Heart left ventricle (tissue), 16 donors: ENCODE data around the gene PPM1J. TPM values are rescaled to one million over a fixed set of nuclear protein-coding genes. Genes with fewer than 3 reads are reported as not detected.

ENCODE experiments used
- ATAC-seq, 4 donors: fragments of 200-7000 bp; cut with Tn5 transposase; one replicate each; pipeline ENCODE4 v1.9.1; 2020 to 2022; ENCODE audit warnings: moderate library complexity in 4 of 4, mild to moderate bottlenecking in 3 of 4, moderate number of reproducible peaks in 1 of 4
- DNase-seq, 5 donors: peaks; one replicate each; pipeline ENCODE4 v3.0.0-alpha.2; 2020
- H3K27ac ChIP-seq, 12 donors: fragments of 200-600 bp; sonication (generic) in 4 of 12; one replicate each; pipeline versions ENCODE4 v1.5.0 to v1.8.0; 2016 to 2022; ENCODE audit warnings: mild to moderate bottlenecking in 2 of 12
- H3K27me3 ChIP-seq, 9 donors: fragments of 200-600 bp; sonication (generic) in 2 of 9; one replicate each; pipeline versions ENCODE4 v1.5.1 to v1.8.0; 2016 to 2022; ENCODE audit warnings: mild to moderate bottlenecking in 3 of 9
- H3K36me3 ChIP-seq, 9 donors: fragments of 200-600 bp; sonication (generic) in 2 of 9; one replicate each; pipeline versions ENCODE4 v1.5.0 to v1.8.0; 2018 to 2022; ENCODE audit warnings: mild to moderate bottlenecking in 2 of 9
- H3K4me1 ChIP-seq, 12 donors: fragments of 200-600 bp; sonication (generic) in 4 of 12; one replicate each; pipeline versions ENCODE4 v1.5.0 to v1.8.0; 2016 to 2022; ENCODE audit warnings: mild to moderate bottlenecking in 3 of 12
- H3K4me3 ChIP-seq, 12 donors: fragments of 200-600 bp; sonication (generic) in 4 of 12; one replicate each; pipeline versions ENCODE4 v1.5.0 to v1.8.0; 2017 to 2022; ENCODE audit warnings: mild to moderate bottlenecking in 9 of 12, moderate library complexity in 4 of 12
- H3K9me3 ChIP-seq, 12 donors: fragments of 200-600 bp; sonication (generic) in 4 of 12; one replicate each; pipeline versions ENCODE4 v1.5.0 to v1.8.0; 2016 to 2022; ENCODE audit warnings: mild to moderate bottlenecking in 1 of 12
- CTCF ChIP-seq, 12 donors: fragments of 200-600 bp; sonication (generic) in 4 of 12; IDR thresholded peaks; one replicate each; pipeline versions ENCODE4 v1.5.0 to v1.8.0; 2018 to 2022; ENCODE audit warnings: antibody characterized with exemption in 12 of 12, mild to moderate bottlenecking in 5 of 12
- POLR2A ChIP-seq, 2 donors: fragments of 450-650 bp; IDR thresholded peaks; one replicate each; pipeline ENCODE4 v1.6.1; 2017; ENCODE audit warnings: antibody characterized with exemption in 2 of 2, mild to moderate bottlenecking in 2 of 2, moderate library complexity in 2 of 2
- WGBS, 4 donors: extraction: QIAGEN DNeasy Blood & Tissue Kit in 2 of 4; methylation state at CpG; one replicate each; pipeline versions ENCODE4 v1.1.5 to v1.1.7; 2013 to 2018; 5-methylcytosine and 5-hydroxymethylcytosine counted together
- intact Hi-C, 10 donors: fragments of 100-400 bp; cut with DNase I; formaldehyde crosslinking; loops; one replicate each; pipeline versions ENCODE4 v1.11.1 to v1.14.2; 2022
- polyA plus RNA-seq, 2 donors: library from polyadenylated mRNA; stranded (reverse); fragments of 200-250 nt; gene quantifications; one replicate each; pipeline ENCODE4 v1.2.3, GENCODE V29; 2013
- total RNA-seq, 9 donors: library from RNA; depleted of rRNA in 2 of 9; stranded (reverse); fragments of >200 nt in 2 of 9; fragmentation: NEBNext Ultra II Directional in 3 of 9; extraction: Animal tissue kit (Norgen Biotek cat#: 25700) in 3 of 9; gene quantifications; one replicate each; pipeline versions ENCODE4 v1.1.0 to v1.2.4, GENCODE V29; 2016 to 2023
- donor health status: ischemic (EF 13 %, LVEDD 7.1; RV severe dilation, severe dysfunction).
- donor health status: healthy with polysubstance abuse.
- donor health status: DM: no; HTN: yes; CAD: no.
- donor health status: DM: no; HTN: no; CAD: no.
- donor health status: ischemic (EF 25% LVEDD 6.9; RV normal size, moderate dysfunction).
- donor health status: ischemic (EF 25% LVEDD 5.7; RV mildly dilated, moderate dysfunction).
- donor health status: healthy.
- donor health status: DM: yes; HTN: yes; CAD: no.
- donor health status: ischemic (EF 35%, LVEDD 5.7; RV mildly dilated, moderate dysfunction).
- donor health status: nonischemic (EF 11% LVEDD 7.7; RV severe dilation, severe dysfunction).
- donor health status: DM: yes; HTN: yes; CAD: no.
- donor health status: PGD.
- donor health status: ischemic (EF 29% LVEDD 5.4; RV normal size, mild dysfunction).
- donor health status: nonischemic (EF 23%, LVEDD 6.1; RV moderate dilation, normal function).

PPM1J gene
- total and polyA plus RNA-seq, 11 donors: 1.8 to 11.5 (median 8.1) TPM

- H3K4me1 ChIP-seq: peaks cover 0 to 32% (median 4%) of the 10 kb centered on the region in 12 donors
- DNase-seq: no peak
- H3K27me3 ChIP-seq: no peaks in the 10 kb centered on the region
- peaks cover 0 to 36% (median 30%) of the 10 kb centered on the region in 9 donors for H3K36me3 ChIP-seq
- intact Hi-C loops: no loop called here
- no peak overlapping the region for H3K27ac ChIP-seq
- no peak overlapping the region for H3K4me3 ChIP-seq
- no peaks in the 10 kb centered on the region for H3K9me3 ChIP-seq
- ATAC-seq: no peak
- WGBS, 4 donors: 74 to 87% (median 81%) methylated on average over 4 of the region's 4 CpGs
- TF ChIP-seq CTCF (IDR thresholded peaks at IDR 0.05) (no peak), POLR2A (IDR thresholded peaks at IDR 0.05) (no peak)
Measured at GRCh38 chr1:112687361-112687760, 27.8 kb downstream of the PPM1J start.

- H3K36me3 ChIP-seq: peaks cover 0 to 31% (median 25%) of the 10 kb centered on the region in 9 donors
- TF ChIP-seq CTCF (IDR thresholded peaks at IDR 0.05) (no peak), POLR2A (IDR thresholded peaks at IDR 0.05) (no peak)
- intact Hi-C loops: no loop called here
- no peaks in the 10 kb centered on the region for H3K27me3 ChIP-seq
- H3K4me3 ChIP-seq: no peak overlapping the region
- DNase-seq: no peak
- peaks cover 0 to 32% (median 4%) of the 10 kb centered on the region in 12 donors for H3K4me1 ChIP-seq
- no peaks in the 10 kb centered on the region for H3K9me3 ChIP-seq
- no peak for ATAC-seq
- no peak overlapping the region for H3K27ac ChIP-seq
- WGBS, 4 donors: 90 to 95% (median 92%) methylated on average over 4 of the region's 4 CpGs
Measured at GRCh38 chr1:112686835-112687234, 28.3 kb downstream of the PPM1J start.

- intact Hi-C loops: no loop called here
- no peak overlapping the region for H3K27ac ChIP-seq
- no peak for TF ChIP-seq CTCF (IDR thresholded peaks at IDR 0.05)
- WGBS, 4 donors: 49 to 63% (median 57%) methylated on average over 3 of the region's 3 CpGs
- H3K36me3 ChIP-seq: peaks cover 0 to 27% (median 21%) of the 10 kb centered on the region in 9 donors
- no peak overlapping the region for H3K4me3 ChIP-seq
- H3K27me3 ChIP-seq: no peaks in the 10 kb centered on the region
- no peak for DNase-seq
- H3K4me1 ChIP-seq: peaks cover 0 to 32% (median 4%) of the 10 kb centered on the region in 12 donors
- H3K9me3 ChIP-seq: no peaks in the 10 kb centered on the region
- no peak for ATAC-seq
Measured at GRCh38 chr1:112686417-112686816, 28.7 kb downstream of the PPM1J start.

GRCh38 chr1:112685913-112686312 is 29.2 kb downstream of the PPM1J start:
- peaks cover 0 to 22% (median 15%) of the 10 kb centered on the region in 9 donors for H3K36me3 ChIP-seq
- no peak overlapping the region for H3K4me3 ChIP-seq
- 87 to 93% (median 89%) methylated on average over 5 of the region's 5 CpGs for WGBS, 4 donors
- TF ChIP-seq CTCF (IDR thresholded peaks at IDR 0.05) (no peak), POLR2A (IDR thresholded peaks at IDR 0.05) (no peak)
- no peak overlapping the region for H3K27ac ChIP-seq
- intact Hi-C loops: no loop called here
- peaks cover 0 to 32% (median 4%) of the 10 kb centered on the region in 12 donors for H3K4me1 ChIP-seq
- no peaks in the 10 kb centered on the region for H3K27me3 ChIP-seq
- DNase-seq (no peak), ATAC-seq (no peak)
- no peaks in the 10 kb centered on the region for H3K9me3 ChIP-seq
